SJCRH30 (cell line): ENCODE results near the gene RAD51C. TPM values are rescaled to one million over a fixed set of nuclear protein-coding genes. Genes with fewer than 3 reads are reported as not detected.

Experiments used
- DNase-seq, 2 experiments: peaks; one replicate each; pipeline ENCODE4 v3.0.0-alpha.2; 2015 to 2020
- H3K27ac ChIP-seq: fragments of 250-450 bp; sonication (Bioruptor Pico); 2 replicates; pipeline ENCODE4 v1.5.1; 2020; ENCODE audit warnings: mild to moderate bottlenecking, moderate library complexity
- H3K27me3 ChIP-seq: fragments of 250-450 bp; sonication (Bioruptor Pico); 2 replicates; pipeline ENCODE4 v1.5.1; 2020; ENCODE audit warnings: mild to moderate bottlenecking, moderate library complexity
- H3K36me3 ChIP-seq: fragments of 250-450 bp; sonication (Bioruptor Pico); 2 replicates; pipeline ENCODE4 v1.5.1; 2020; ENCODE audit warnings: mild to moderate bottlenecking, moderate library complexity
- H3K4me1 ChIP-seq: fragments of 250-450 bp; sonication (Bioruptor Pico); 2 replicates; pipeline ENCODE4 v1.5.1; 2020; ENCODE audit warnings: mild to moderate bottlenecking, moderate library complexity
- H3K4me3 ChIP-seq: fragments of 250-450 bp; sonication (Bioruptor Pico); 2 replicates; pipeline ENCODE4 v1.5.1; 2020; ENCODE audit warnings: mild to moderate bottlenecking, moderate library complexity
- H3K9me3 ChIP-seq: fragments of 250-450 bp; sonication (Bioruptor Pico); replicated peaks from 2 replicates; pipeline ENCODE4 v1.5.1; 2020; ENCODE audit warnings: mild to moderate bottlenecking, moderate library complexity
- total RNA-seq: library from RNA; depleted of rRNA; stranded (reverse); fragments of >200 nt; shearing (Covaris generic); gene quantifications from 2 replicates; pipeline ENCODE4 v1.2.3, GENCODE V29; 2014

RAD51C gene
- total RNA-seq, 1 experiment from 2014 or later, result 91.2 TPM

DNA sequence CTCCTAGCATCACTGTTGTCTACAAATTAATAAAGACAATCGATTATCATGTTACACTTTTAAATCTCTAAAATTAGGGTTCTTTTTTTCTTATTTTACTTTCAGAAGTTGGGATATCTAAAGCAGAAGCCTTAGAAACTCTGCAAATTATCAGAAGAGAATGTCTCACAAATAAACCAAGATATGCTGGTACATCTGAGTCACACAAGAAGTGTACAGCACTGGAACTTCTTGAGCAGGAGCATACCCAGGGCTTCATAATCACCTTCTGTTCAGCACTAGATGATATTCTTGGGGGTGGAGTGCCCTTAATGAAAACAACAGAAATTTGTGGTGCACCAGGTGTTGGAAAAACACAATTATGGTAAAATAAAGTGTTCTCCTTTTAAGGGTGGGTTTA is 2.4 kb downstream of the RAD51C start:
- DNase-seq, result no peak
- Histone ChIP-seq H3K27me3 (no peaks in the 10 kb centered on the region), H3K27ac (no peak overlapping the region), H3K36me3 (peaks cover 14% of the 10 kb centered on the region), H3K4me1 (peaks cover 4% of the 10 kb centered on the region; the same call in 1 of the 2 replicates), H3K9me3 (no peaks in the 10 kb centered on the region), H3K4me3 (no peak overlapping the region)

DNA sequence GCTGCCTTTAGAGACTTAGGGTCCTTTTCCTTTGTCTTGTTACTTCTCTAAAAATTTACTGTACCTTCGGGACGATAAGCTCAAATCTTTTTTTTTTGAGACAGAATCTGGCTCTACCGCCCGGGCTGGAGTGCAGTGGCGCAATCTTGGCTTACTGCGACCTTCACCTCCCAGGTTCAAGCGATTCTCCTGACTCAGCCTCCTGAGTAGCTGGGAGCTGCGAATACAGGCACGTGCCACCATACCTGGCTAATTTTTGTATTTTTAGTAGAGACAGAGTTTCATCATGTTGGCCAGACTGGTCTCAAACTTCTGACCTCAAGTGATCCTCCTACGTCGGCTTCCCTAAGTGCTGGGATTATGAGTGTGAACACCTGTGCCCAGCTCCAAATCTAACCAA is 7.4 kb downstream of the RAD51C start:
- Histone ChIP-seq H3K4me1 (no peaks in the 10 kb centered on the region), H3K9me3 (no peaks in the 10 kb centered on the region), H3K4me3 (no peak overlapping the region), H3K36me3 (peaks cover 19% of the 10 kb centered on the region), H3K27me3 (no peaks in the 10 kb centered on the region), H3K27ac (no peak overlapping the region)
- no peak for DNase-seq

DNA sequence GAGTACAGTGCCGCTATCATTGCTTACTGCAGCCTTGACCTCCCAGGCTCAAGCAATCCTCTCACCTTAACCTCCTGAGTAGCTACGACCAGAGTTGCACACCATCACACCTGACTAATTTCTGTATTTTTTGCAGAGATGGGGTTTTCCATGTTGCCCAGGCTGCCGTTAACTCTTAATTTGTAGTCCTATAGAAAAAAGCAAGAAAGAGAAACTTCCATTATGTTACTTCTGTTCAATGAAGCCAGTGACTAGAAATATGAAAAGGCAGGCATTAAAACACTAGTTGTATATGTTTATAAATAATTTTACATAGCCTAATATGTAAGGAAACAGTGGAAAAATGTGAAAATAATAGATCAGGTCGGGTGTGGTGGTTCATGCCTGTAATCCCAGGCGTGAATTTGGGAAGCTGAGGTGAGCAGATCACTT is 9.7 kb downstream of the RAD51C start:
- no peaks in the 10 kb centered on the region for H3K4me1 ChIP-seq
- DNase-seq, result no peak
- peaks cover 22% of the 10 kb centered on the region; the same call in 1 of the 2 replicates for H3K36me3 ChIP-seq
- no peaks in the 10 kb centered on the region for H3K9me3 ChIP-seq
- H3K27ac ChIP-seq, result no peak overlapping the region
- H3K27me3 ChIP-seq, result no peaks in the 10 kb centered on the region
- no peak overlapping the region for H3K4me3 ChIP-seq

DNA sequence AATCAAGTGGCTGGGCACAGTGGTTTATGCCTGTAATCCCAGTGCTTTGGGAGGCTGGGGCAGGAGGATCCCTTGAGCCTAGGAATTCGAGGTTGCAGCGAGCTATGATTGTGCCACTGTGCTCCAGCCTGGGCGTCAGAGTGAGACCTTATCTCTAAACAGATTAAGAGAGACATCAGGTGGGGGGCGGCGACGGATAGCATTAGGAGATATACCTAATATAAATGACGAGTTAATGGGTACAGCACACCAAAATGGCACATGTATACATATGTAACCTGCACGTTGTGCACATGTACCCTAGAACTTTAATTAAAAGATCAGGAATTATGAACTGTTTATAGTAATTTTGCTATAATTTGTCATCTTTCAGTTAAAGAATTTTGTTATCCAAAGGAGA is 10.3 kb downstream of the RAD51C start:
- no peaks in the 10 kb centered on the region for H3K4me1 ChIP-seq

DNA sequence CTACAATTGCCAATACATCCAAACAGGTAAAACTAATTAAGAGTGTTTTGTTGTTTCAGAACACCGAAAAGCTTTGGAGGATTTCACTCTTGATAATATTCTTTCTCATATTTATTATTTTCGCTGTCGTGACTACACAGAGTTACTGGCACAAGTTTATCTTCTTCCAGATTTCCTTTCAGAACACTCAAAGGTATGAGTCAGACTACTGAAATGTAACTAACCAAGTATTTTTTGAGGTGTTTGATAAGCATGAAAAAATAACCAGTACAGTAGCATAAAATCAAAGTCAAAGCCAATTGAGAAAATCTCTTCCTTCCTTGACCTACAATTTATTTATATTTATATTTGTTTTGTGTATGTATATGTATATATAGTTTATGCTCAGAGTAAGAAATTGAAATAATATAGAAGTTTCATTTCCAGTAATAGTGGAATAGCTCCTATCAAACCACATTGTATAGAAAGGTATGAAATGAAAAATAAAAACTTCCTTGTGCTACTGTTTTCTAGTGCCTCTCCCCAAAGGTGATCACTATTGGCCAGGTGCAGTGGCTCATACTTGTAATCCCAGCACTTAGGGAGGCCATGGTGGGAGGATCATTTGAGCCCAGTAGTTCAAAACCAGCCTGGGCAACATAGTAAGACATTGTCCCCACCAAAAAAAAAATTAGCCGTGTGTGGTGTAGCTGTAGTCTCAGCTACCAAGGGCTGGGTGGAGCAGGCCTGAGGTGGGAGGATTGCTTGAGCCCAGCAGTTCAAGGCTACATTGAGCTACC is 10.9 kb downstream of the RAD51C start:
- Histone ChIP-seq H3K27me3 (no peaks in the 10 kb centered on the region), H3K9me3 (no peaks in the 10 kb centered on the region), H3K4me1 (no peaks in the 10 kb centered on the region), H3K36me3 (peaks cover 22% of the 10 kb centered on the region; the same call in 1 of the 2 replicates), H3K27ac (no peak overlapping the region), H3K4me3 (no peak overlapping the region)
- DNase-seq, result no peak

More for the DNA sequence above, 10.3 kb downstream of the RAD51C start:
- H3K36me3 ChIP-seq, result peaks cover 22% of the 10 kb centered on the region; the same call in 1 of the 2 replicates
- no peak overlapping the region for H3K4me3 ChIP-seq
- H3K27ac ChIP-seq, result no peak overlapping the region
- no peaks in the 10 kb centered on the region for H3K27me3 ChIP-seq
- H3K9me3 ChIP-seq, result no peaks in the 10 kb centered on the region
- DNase-seq, result no peak

DNA sequence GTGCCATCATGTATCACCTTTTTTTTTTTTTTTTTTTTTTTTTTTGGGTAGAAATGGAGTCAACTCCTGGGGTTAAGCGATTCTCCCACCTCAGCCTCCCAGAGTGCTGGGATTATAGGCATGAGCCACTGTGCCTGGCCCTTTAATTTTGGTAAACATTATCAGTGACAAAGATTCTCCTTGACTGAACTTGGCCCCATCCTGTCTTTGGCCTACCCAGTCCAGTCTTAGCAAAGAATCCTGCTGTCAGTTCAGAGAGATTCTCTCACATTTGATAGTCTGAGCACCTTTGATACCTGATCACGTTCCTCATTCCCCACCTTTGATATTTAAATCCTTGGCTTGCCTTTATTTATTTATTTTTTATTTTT is 11.5 kb downstream of the RAD51C start:
- peaks cover 22% of the 10 kb centered on the region; the same call in 1 of the 2 replicates for H3K36me3 ChIP-seq

DNA sequence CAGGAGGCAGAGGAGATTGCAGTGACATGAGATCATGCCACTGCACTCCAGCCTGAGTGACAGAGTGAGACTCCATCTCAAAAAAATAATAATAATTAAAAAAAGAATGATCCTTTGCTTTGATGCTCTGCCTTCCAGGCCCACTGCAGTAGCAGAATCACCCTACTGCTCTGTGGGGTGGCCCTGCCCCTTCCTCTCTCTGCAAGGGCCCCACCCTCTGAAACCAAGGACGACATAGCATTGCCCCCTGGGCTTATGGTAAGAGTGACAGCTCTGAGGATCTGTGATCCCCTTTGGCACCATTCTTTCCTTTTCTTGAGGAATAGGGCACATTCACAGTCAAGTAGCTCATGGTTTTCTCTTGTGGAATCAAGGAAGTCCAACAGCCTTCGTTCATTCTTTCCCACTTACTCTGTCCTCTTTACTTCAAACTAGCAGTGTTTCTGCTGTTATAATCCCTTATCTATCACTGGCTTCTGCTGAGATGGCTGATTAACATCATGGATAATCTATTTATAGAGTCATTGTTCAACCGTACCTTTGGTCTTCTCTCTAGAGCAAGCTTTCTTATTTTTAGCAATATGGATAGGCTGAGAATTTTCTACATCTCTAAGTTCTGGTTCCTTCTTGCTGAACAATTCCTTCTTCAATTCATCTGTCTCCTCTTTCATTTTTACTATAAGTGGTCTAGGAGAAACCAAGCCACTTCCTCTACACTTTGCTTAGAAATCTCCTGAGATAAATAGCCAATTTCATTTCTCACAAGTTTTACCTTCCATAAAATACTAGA is 14.1 kb downstream of the RAD51C start:
- Histone ChIP-seq H3K27ac (no peak overlapping the region), H3K27me3 (no peaks in the 10 kb centered on the region), H3K4me1 (no peaks in the 10 kb centered on the region), H3K9me3 (no peaks in the 10 kb centered on the region), H3K36me3 (peaks cover 17% of the 10 kb centered on the region; the same call in 1 of the 2 replicates), H3K4me3 (no peak overlapping the region)
- DNase-seq, result no peak

More for the DNA sequence above, 11.5 kb downstream of the RAD51C start:
- H3K27me3 ChIP-seq, result no peaks in the 10 kb centered on the region
- no peaks in the 10 kb centered on the region for H3K4me1 ChIP-seq
- no peak overlapping the region for H3K4me3 ChIP-seq
- H3K9me3 ChIP-seq, result no peaks in the 10 kb centered on the region
- no peak for DNase-seq
- no peak overlapping the region for H3K27ac ChIP-seq

DNA sequence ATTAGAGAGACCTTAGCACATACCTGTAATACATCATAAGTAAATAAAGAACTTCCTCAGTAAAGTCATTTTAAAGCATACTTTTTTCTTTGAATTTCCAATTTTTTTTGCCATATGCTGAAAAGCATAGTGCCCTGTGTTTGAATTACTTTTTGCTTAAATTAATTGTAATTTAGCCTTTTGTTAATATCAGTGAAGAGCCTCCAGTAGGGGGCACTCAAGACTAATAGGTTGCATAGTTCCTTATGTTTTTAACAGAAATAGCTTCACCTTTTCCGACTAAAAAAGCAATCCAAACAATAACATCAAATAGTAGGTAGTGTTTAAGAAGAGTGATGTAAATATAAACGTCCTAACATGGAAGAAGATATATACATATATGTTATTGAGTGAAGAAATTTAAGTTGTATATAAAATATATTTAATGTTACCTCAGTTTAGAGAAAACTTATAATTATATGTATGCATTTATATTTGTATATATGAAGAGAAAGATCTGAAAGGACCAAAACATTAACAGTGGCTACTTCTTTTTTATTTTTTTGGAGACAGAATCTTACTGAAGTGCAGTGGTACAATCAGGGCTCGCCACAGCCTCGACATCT is 18.6 kb downstream of the RAD51C start:
- H3K27me3 ChIP-seq, result no peaks in the 10 kb centered on the region
- H3K4me1 ChIP-seq, result no peaks in the 10 kb centered on the region
- no peak overlapping the region for H3K4me3 ChIP-seq
- DNase-seq, result peak; percentile 40 to 74
- H3K36me3 ChIP-seq, result peaks cover 22% of the 10 kb centered on the region
- no peaks in the 10 kb centered on the region for H3K9me3 ChIP-seq
- H3K27ac ChIP-seq, result no peak overlapping the region

DNA sequence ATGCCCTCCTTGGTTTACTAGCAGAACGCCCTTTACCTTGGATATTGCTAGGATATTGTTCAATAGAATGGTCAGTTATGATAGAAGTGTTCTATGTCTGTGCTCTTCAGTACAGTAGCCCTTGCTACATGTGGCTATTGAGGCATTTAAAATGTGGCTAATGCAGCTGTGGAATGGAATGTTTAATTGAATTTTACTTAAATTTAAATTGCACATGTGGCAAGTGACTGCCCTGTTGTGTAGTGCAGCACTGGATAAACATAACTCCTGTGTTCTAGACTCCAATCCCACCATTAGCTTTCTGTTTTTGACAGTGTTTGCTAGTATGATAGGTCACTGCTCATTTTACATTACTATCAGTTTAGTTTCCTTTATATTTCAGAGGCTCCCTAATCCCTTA is 29.9 kb downstream of the RAD51C start:
- Histone ChIP-seq H3K27ac (no peak overlapping the region), H3K4me1 (no peaks in the 10 kb centered on the region), H3K9me3 (no peaks in the 10 kb centered on the region), H3K27me3 (no peaks in the 10 kb centered on the region), H3K36me3 (no peaks in the 10 kb centered on the region; the same call in none of the 2 replicates), H3K4me3 (no peak overlapping the region)
- no peak for DNase-seq

DNA sequence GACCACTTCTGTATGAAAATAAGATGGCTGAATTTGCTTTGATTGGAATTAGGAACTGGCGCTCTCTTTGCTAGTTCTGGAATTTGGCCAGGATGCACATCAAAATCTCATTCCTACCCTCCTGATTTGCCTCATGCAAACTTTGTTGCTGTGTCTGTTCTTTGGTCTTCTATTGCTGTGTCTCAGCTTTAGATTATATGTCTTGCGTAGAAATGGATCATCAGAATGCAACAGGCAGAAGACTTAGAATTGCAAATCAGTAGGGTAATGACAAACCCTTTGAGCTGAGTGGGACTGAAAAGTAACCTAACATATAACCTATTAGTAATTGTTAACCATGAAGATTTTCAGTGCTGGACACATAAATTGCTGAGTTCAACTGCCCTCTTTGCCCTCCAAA is 30.3 kb downstream of the RAD51C start:
- Histone ChIP-seq H3K4me3 (no peak overlapping the region), H3K9me3 (no peaks in the 10 kb centered on the region), H3K27ac (no peak overlapping the region), H3K4me1 (no peaks in the 10 kb centered on the region), H3K36me3 (no peaks in the 10 kb centered on the region; the same call in none of the 2 replicates), H3K27me3 (no peaks in the 10 kb centered on the region)
- DNase-seq, result no peak

DNA sequence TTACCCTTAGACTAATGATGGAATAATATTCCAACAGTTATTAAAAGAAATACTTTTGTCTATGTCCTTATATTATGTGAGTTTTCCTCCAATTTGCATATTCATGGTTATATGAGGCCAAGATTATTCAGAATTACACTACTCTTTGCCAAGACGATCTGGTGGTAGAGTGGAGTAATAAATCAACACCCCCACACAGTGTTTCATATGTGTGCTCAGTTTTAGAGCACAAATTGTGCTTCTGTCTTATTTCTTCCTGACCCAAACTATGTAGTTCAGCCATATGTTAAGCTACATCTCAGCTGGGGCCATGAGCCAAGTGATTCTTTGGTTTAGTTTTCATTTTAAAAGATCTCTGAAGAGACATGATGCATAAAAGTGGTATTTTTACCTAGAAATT is 36.4 kb downstream of the RAD51C start:
- Histone ChIP-seq H3K36me3 (peaks cover 2% of the 10 kb centered on the region), H3K27me3 (no peaks in the 10 kb centered on the region), H3K9me3 (no peaks in the 10 kb centered on the region), H3K4me3 (no peak overlapping the region), H3K27ac (no peak overlapping the region), H3K4me1 (no peaks in the 10 kb centered on the region)
- DNase-seq, result no peak

DNA sequence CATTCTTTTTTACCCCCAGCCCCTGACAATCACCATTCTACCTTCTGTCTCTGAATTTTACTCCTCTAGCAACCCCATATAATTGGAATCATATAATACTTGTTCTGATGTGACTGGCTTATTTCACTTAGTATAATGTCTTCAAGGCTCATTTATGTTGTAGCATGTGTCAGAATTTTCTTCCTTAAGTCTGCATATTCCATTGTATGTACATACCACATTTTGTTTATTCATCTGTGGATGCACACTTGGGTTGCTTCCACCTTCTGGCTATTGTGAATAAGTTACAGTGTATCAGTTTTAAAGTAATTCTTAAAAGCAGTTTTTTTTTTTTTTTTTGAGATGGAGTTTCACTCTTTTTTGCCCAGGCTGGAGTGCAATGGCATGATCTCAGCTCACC is 38.5 kb downstream of the RAD51C start:
- H3K27me3 ChIP-seq, result no peaks in the 10 kb centered on the region
- H3K4me3 ChIP-seq, result no peak overlapping the region
- H3K9me3 ChIP-seq, result no peaks in the 10 kb centered on the region
- DNase-seq, result no peak
- H3K27ac ChIP-seq, result no peak overlapping the region
- peaks cover 2% of the 10 kb centered on the region; the same call in 1 of the 2 replicates for H3K36me3 ChIP-seq
- no peaks in the 10 kb centered on the region for H3K4me1 ChIP-seq

DNA sequence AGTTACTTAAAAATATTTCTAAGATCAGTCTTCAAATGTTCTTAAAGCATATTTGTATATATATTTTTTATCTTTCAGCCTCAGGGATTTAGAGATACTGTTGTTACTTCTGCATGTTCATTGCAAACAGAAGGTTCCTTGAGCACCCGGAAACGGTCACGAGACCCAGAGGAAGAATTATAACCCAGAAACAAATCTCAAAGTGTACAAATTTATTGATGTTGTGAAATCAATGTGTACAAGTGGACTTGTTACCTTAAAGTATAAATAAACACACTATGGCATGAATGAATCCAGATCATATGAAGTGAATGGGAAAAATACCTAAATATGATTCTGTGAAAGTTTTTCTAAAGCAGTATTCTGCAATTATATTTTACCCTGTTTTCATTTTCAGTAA is 41.6 kb downstream of the RAD51C start:
- Histone ChIP-seq H3K27ac (no peak overlapping the region), H3K4me3 (no peak overlapping the region), H3K9me3 (no peaks in the 10 kb centered on the region), H3K4me1 (no peaks in the 10 kb centered on the region), H3K36me3 (peaks cover 2% of the 10 kb centered on the region; the same call in 1 of the 2 replicates), H3K27me3 (no peaks in the 10 kb centered on the region)
- DNase-seq, result no peak

DNA sequence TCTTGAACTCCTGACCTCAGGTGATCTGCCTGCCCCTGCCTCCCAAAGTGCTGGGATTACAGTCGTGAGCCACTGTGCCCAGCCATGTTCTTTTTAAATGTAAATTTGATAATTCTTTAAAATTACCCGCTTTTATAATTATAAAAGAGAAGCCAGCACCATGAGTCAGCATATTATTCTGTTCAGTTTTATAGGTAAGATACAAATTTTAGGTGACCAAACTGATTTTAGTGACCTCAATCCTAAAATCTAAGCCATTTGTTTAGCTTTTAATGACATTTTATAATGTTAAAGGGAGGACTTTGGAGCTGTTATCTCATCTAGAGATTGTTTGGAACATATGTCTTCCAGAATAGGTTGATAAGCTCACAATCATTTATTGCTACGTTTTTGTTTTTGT is 42.4 kb downstream of the RAD51C start:
- H3K27me3 ChIP-seq, result no peaks in the 10 kb centered on the region
- no peaks in the 10 kb centered on the region for H3K9me3 ChIP-seq
- H3K4me1 ChIP-seq, result no peaks in the 10 kb centered on the region
- H3K4me3 ChIP-seq, result no peak overlapping the region
- H3K27ac ChIP-seq, result no peak overlapping the region
- H3K36me3 ChIP-seq, result peaks cover 2% of the 10 kb centered on the region; the same call in 1 of the 2 replicates
- DNase-seq, result no peak

DNA sequence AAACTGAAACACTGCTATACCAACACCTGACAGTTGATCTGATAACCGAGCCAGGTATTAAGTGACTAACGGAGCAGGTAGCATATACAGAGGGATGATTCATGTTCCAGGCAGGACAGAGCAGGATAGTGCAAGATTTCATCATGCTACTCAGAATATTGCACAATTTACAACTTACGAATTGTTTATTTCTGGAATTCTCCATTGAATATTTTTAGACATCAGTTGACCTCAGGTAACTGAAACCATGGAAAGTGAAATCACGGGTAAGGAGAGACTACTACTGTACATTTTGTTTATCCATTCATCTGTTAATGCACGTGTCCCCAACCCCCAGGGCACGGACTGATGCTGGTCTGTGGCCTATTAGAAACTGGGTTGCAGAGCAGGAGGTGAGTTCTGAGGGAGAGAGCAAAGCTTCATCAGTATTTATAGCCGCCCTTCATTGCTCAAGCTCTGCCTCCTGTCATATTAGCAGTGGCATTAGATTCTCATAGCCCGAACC is 48.8 kb downstream of the RAD51C start:
- Histone ChIP-seq H3K36me3 (no peaks in the 10 kb centered on the region), H3K4me1 (no peaks in the 10 kb centered on the region), H3K4me3 (no peak overlapping the region), H3K9me3 (no peaks in the 10 kb centered on the region), H3K27me3 (no peaks in the 10 kb centered on the region), H3K27ac (no peak overlapping the region)
- no peak for DNase-seq
